ENCODE data around the gene IMMP1L.

DNA sequence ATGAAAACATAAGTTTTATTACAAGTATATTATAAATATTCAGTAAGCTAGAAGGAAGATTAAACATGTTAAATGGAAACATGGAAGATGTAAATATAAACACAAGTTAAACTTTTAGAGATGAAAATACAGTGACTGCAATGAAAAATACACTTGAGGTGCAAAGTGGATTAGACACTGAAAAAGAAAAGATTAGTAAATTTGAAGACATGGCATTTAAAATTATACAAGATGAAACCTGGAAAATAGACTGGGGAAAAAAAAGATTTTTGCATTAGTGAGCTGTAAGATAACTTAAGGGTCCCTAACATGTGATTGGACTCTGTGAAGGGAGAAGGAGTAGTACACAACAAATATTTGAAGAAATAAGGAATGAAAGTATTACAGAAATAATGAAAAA lies 33.4 kb upstream of the IMMP1L start:
- TF ChIP-seq, protein P1, sequence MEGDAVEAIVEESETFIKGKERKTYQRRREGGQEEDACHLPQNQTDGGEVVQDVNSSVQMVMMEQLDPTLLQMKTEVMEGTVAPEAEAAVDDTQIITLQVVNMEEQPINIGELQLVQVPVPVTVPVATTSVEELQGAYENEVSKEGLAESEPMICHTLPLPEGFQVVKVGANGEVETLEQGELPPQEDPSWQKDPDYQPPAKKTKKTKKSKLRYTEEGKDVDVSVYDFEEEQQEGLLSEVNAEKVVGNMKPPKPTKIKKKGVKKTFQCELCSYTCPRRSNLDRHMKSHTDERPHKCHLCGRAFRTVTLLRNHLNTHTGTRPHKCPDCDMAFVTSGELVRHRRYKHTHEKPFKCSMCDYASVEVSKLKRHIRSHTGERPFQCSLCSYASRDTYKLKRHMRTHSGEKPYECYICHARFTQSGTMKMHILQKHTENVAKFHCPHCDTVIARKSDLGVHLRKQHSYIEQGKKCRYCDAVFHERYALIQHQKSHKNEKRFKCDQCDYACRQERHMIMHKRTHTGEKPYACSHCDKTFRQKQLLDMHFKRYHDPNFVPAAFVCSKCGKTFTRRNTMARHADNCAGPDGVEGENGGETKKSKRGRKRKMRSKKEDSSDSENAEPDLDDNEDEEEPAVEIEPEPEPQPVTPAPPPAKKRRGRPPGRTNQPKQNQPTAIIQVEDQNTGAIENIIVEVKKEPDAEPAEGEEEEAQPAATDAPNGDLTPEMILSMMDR (IDR thresholded peaks at IDR 0.05; ENCODE audit: extremely low read depth in 1 of 2, insufficient read depth in 1 of 2, low read depth in 1 of 2, low read length in 2 of 2), result no peak
- TF ChIP-seq POLR2AphosphoS5 (IDR thresholded peaks at IDR 0.05; ENCODE audit: insufficient read depth, low read depth, low read length), result no peak
- no peak for TF ChIP-seq POLR2A (IDR thresholded peaks at IDR 0.05; ENCODE audit: low read depth, low read length)

All from endothelial cell of umbilical vein (primary cell).